ENCODE data around the gene ZNF697.
"Not testable (repeated sequence)": the region's sequence is repeated elsewhere in the genome, so short reads cannot be mapped to it uniquely, and the experiment has no call there.

The ZNF697 gene

GRCh38 chr1:119623193-119623515 is 24.9 kb downstream of the ZNF697 start:
- DNase-seq (ENCODE audit: extremely low read depth, insufficient read length): no peak
- no peak for TF ChIP-seq CTCF (IDR thresholded peaks at IDR 0.05; ENCODE audit: insufficient read depth, low read length, poor library complexity, severe bottlenecking)
- Histone ChIP-seq H3K36me3 (ENCODE audit: control insufficient read depth, insufficient read depth, low read length) (peaks cover 13% of the 10 kb centered on the region), H3K27me3 (replicated peaks; ENCODE audit: control insufficient read depth, insufficient read depth, low read length) (no peaks in the 10 kb centered on the region), H3K4me3 (replicated peaks; ENCODE audit: low read depth, low read length) (no peak overlapping the region)

- no peak for TF ChIP-seq CTCF (IDR thresholded peaks at IDR 0.05; ENCODE audit: insufficient read depth, low read length, poor library complexity, severe bottlenecking)
- peaks cover 13% of the 10 kb centered on the region for H3K36me3 ChIP-seq (ENCODE audit: control insufficient read depth, insufficient read depth, low read length)
Observed at GRCh38 chr1:119622311-119623192, 25.5 kb downstream of the ZNF697 start.

GRCh38 chr1:119621705-119622104 is 26.4 kb downstream of the ZNF697 start:
- Histone ChIP-seq H3K4me3 (replicated peaks; ENCODE audit: low read depth, low read length) (no peak overlapping the region), H3K27me3 (replicated peaks; ENCODE audit: control insufficient read depth, insufficient read depth, low read length) (no peaks in the 10 kb centered on the region), H3K36me3 (ENCODE audit: control insufficient read depth, insufficient read depth, low read length) (peaks cover 13% of the 10 kb centered on the region)
- no peak for DNase-seq (ENCODE audit: extremely low read depth, insufficient read length)
- no peak for TF ChIP-seq CTCF (IDR thresholded peaks at IDR 0.05; ENCODE audit: insufficient read depth, low read length, poor library complexity, severe bottlenecking)

More at GRCh38 chr1:119622311-119623192, 25.5 kb downstream of the ZNF697 start:
- no peak for DNase-seq (ENCODE audit: extremely low read depth, insufficient read length)
- H3K27me3 ChIP-seq (replicated peaks; ENCODE audit: control insufficient read depth, insufficient read depth, low read length): no peaks in the 10 kb centered on the region
- no peak overlapping the region for H3K4me3 ChIP-seq (replicated peaks; ENCODE audit: low read depth, low read length)

- no peaks in the 10 kb centered on the region for H3K27me3 ChIP-seq (replicated peaks; ENCODE audit: control insufficient read depth, insufficient read depth, low read length)
- no peak overlapping the region for H3K4me3 ChIP-seq (replicated peaks; ENCODE audit: low read depth, low read length)
- peaks cover 4% of the 10 kb centered on the region for H3K36me3 ChIP-seq (ENCODE audit: control insufficient read depth, insufficient read depth, low read length)
- no peak for DNase-seq (ENCODE audit: extremely low read depth, insufficient read length)
- TF ChIP-seq CTCF (IDR thresholded peaks at IDR 0.05; ENCODE audit: insufficient read depth, low read length, poor library complexity, severe bottlenecking): no peak
Observed at GRCh38 chr1:119617751-119618691, 30.0 kb downstream of the ZNF697 start.

- DNase-seq (ENCODE audit: extremely low read depth, insufficient read length); H3K4me3 ChIP-seq (replicated peaks; ENCODE audit: low read depth, low read length): not testable (repeated sequence)
Observed at GRCh38 chr1:119616748-119617147, 31.3 kb downstream of the ZNF697 start.

GRCh38 chr1:119615100-119615499 is 33.0 kb downstream of the ZNF697 start:
- not testable (repeated sequence) for H3K4me3 ChIP-seq (replicated peaks; ENCODE audit: low read depth, low read length); DNase-seq (ENCODE audit: extremely low read depth, insufficient read length); H3K36me3 ChIP-seq (ENCODE audit: control insufficient read depth, insufficient read depth, low read length); H3K27me3 ChIP-seq (replicated peaks; ENCODE audit: control insufficient read depth, insufficient read depth, low read length)

More at GRCh38 chr1:119616748-119617147, 31.3 kb downstream of the ZNF697 start:
- not testable (repeated sequence) for H3K36me3 ChIP-seq (ENCODE audit: control insufficient read depth, insufficient read depth, low read length); H3K27me3 ChIP-seq (replicated peaks; ENCODE audit: control insufficient read depth, insufficient read depth, low read length)
